Sigmoid colon (tissue), 7 donors: Measurements from ENCODE around the gene GRAMD1A. TPM values are rescaled to one million over a fixed set of nuclear protein-coding genes. Genes with fewer than 3 reads are reported as not detected.

Source experiments
- DNase-seq: peaks from one replicate; pipeline ENCODE4 v3.0.0-alpha.2; 2019
- H3K27ac ChIP-seq, 4 donors: fragments of 200-600 bp; sonication (generic); one replicate each; pipeline ENCODE4 v1.5.1; 2016 to 2019; ENCODE audit warnings: mild to moderate bottlenecking in 1 of 4
- H3K27me3 ChIP-seq, 3 donors: fragments of 200-600 bp; sonication (generic); one replicate each; pipeline ENCODE4 v1.5.1; 2019; ENCODE audit warnings: mild to moderate bottlenecking in 1 of 3
- H3K36me3 ChIP-seq, 4 donors: fragments of 200-600 bp; sonication (generic); one replicate each; pipeline ENCODE4 v1.5.1; 2016 to 2019
- H3K4me1 ChIP-seq, 4 donors: fragments of 200-600 bp; sonication (generic); one replicate each; pipeline ENCODE4 v1.5.1; 2017 to 2019
- H3K4me3 ChIP-seq, 4 donors: fragments of 200-600 bp; sonication (generic); one replicate each; pipeline ENCODE4 v1.5.1; 2017 to 2019; ENCODE audit warnings: mild to moderate bottlenecking in 2 of 4, moderate library complexity in 1 of 4
- H3K9me3 ChIP-seq, 4 donors: fragments of 200-600 bp in 3 of 4; sonication (generic) in 3 of 4; one replicate each; pipeline versions ENCODE4 v1.5.1 to v1.6.1; 2013 to 2019
- EP300 ChIP-seq, 4 donors: sonication (generic); formaldehyde crosslinking; IDR thresholded peaks; one replicate each; pipeline ENCODE4 v1.6.1; 2017; ENCODE audit warnings: antibody characterized with exemption in 4 of 4
- POLR2A ChIP-seq, 2 donors: fragments of 450-650 bp; IDR thresholded peaks; one replicate each; pipeline ENCODE4 v1.6.1; 2016; ENCODE audit warnings: antibody characterized with exemption in 2 of 2, mild to moderate bottlenecking in 2 of 2, moderate library complexity in 2 of 2
- POLR2AphosphoS5 ChIP-seq, 4 donors: sonication (generic); formaldehyde crosslinking; IDR thresholded peaks; one replicate each; pipeline ENCODE4 v1.6.1; 2017; ENCODE audit warnings: antibody characterized with exemption in 4 of 4
- WGBS, 2 donors: extraction: QIAGEN DNeasy Blood & Tissue Kit; methylation state at CpG; one replicate each; pipeline ENCODE4 v1.1.7; 2013; 5-methylcytosine and 5-hydroxymethylcytosine counted together
- intact Hi-C: fragments of 100-400 bp; cut with DNase I; formaldehyde crosslinking; loops from one replicate; pipeline ENCODE4 v1.15.1; 2023
- polyA plus RNA-seq, 3 donors: library from polyadenylated mRNA; stranded (reverse); fragments of 200-250 nt; gene quantifications; one replicate each; pipeline ENCODE4 v1.2.3, GENCODE V29; 2013
- total RNA-seq, 4 donors: library from RNA; depleted of rRNA; stranded (reverse); fragments of >200 nt; gene quantifications; one replicate each; pipeline ENCODE4 v1.1.0, GENCODE V29; 2016
- TF ChIP-seq, protein P1 (sequence below), 4 experiments: fragments of 450-650 bp in 3 of 4; fragments of 200-600 bp in 1 of 4; IDR thresholded peaks; one replicate each; pipeline ENCODE4 v1.5.1; 2016 to 2019; ENCODE audit warnings: antibody characterized with exemption in 4 of 4, mild to moderate bottlenecking in 3 of 4, moderate library complexity in 2 of 4
- donor health status: healthy with polysubstance abuse.
- donor health status: Bipolar disorder and iron deficiency.
- donor health status: healthy.

The GRAMD1A gene
- total and polyA plus RNA-seq, 7 donors, result 5.1 to 58.9 (median 30.3) TPM

DNA sequence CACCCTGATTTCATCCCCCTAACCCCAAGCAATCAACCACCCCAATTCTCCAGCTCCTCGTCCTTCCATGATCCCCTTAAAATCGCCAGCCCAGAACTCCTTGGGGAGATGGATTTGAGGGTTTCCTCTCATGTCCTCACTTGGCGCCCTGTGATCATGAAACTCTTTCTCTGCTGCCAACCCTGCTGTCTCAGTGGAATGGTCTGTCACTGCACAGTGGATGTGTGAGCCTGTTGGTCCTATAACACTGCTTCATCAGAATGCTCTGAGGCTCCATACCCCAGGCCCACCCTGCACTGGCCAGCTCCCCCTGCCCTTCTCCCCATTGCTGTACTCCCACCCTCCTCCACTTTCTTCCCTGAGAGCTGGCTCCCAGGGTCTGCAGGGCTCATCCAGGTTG is 23.5 kb upstream of the GRAMD1A start:
- TF ChIP-seq POLR2AphosphoS5 (IDR thresholded peaks at IDR 0.05) (no peak), EP300 (IDR thresholded peaks at IDR 0.05) (no peak), POLR2A (IDR thresholded peaks at IDR 0.05) (no peak)
- TF ChIP-seq, protein P1, sequence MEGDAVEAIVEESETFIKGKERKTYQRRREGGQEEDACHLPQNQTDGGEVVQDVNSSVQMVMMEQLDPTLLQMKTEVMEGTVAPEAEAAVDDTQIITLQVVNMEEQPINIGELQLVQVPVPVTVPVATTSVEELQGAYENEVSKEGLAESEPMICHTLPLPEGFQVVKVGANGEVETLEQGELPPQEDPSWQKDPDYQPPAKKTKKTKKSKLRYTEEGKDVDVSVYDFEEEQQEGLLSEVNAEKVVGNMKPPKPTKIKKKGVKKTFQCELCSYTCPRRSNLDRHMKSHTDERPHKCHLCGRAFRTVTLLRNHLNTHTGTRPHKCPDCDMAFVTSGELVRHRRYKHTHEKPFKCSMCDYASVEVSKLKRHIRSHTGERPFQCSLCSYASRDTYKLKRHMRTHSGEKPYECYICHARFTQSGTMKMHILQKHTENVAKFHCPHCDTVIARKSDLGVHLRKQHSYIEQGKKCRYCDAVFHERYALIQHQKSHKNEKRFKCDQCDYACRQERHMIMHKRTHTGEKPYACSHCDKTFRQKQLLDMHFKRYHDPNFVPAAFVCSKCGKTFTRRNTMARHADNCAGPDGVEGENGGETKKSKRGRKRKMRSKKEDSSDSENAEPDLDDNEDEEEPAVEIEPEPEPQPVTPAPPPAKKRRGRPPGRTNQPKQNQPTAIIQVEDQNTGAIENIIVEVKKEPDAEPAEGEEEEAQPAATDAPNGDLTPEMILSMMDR (IDR thresholded peaks at IDR 0.05), result no peak
- H3K4me3 ChIP-seq, result no peak overlapping the region
- H3K27ac ChIP-seq, result no peak overlapping the region
- DNase-seq, result peak; percentile 25
- WGBS, 2 donors, result 89 to 93% methylated on average over 3 of the region's 3 CpGs
- no peaks in the 10 kb centered on the region for H3K36me3 ChIP-seq
- H3K27me3 ChIP-seq, result no peaks in the 10 kb centered on the region
- peaks cover 0 to 10% (median 7%) of the 10 kb centered on the region in 4 donors for H3K4me1 ChIP-seq
- intact Hi-C loops, result loop anchor here (10.0 kb wide), 1 partner anchor 148 kb away; no protein-coding TSS in a partner anchor
- H3K9me3 ChIP-seq, result peaks cover 0 to 7% (median 0%) of the 10 kb centered on the region in 4 donors

GRCh38 chr19:34979819-34980640 is 20.1 kb upstream of the GRAMD1A start:
- intact Hi-C loops, result loop anchor here (10.0 kb wide), 1 partner anchor 145 kb away; no protein-coding TSS in a partner anchor

GRCh38 chr19:34982275-34982674 is 17.8 kb upstream of the GRAMD1A start:
- Histone ChIP-seq H3K36me3 (no peaks in the 10 kb centered on the region), H3K9me3 (no peaks in the 10 kb centered on the region), H3K4me3 (no peak overlapping the region), H3K27ac (no peak overlapping the region), H3K27me3 (no peaks in the 10 kb centered on the region), H3K4me1 (peaks cover 0 to 12% (median 0%) of the 10 kb centered on the region in 4 donors)
- intact Hi-C loops, result no loop called here
- TF ChIP-seq POLR2AphosphoS5 (IDR thresholded peaks at IDR 0.05), result no peak
- 77% methylated on average over 5 of the region's 5 CpGs for WGBS, 2 donors
- no peak for DNase-seq

More at GRCh38 chr19:34979819-34980640, 20.1 kb upstream of the GRAMD1A start:
- no peak for TF ChIP-seq POLR2A (IDR thresholded peaks at IDR 0.05)
- TF ChIP-seq, protein P1 (IDR thresholded peaks at IDR 0.05), result no peak
- Histone ChIP-seq H3K4me3 (no peak overlapping the region), H3K4me1 (peaks cover 0 to 3% (median 0%) of the 10 kb centered on the region in 4 donors), H3K27ac (no peak overlapping the region), H3K36me3 (no peaks in the 10 kb centered on the region), H3K9me3 (peaks cover 0 to 7% (median 0%) of the 10 kb centered on the region in 4 donors), H3K27me3 (no peaks in the 10 kb centered on the region)
- DNase-seq, result no peak
- WGBS, 2 donors, result 89 to 92% methylated on average over 12 of the region's 12 CpGs

DNA sequence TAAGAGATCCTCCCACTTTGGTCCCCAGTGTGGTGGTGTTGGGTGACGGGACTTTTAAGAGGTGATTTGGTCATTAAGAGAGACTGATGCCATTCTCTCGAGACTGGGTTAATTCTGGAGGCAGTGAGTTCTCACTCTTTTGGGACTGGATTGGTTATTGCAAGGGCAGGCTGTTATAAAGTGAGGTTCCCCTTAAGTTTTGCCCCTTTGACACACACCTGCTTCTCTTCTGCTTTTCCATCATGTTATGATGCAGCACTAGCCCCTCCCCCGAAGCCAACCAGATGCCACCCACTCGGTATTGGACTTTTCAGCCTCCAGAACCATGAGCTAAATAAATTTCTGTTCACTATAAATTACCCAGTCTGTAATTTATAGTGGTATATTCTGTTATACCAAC is 16.3 kb upstream of the GRAMD1A start:
- Histone ChIP-seq H3K36me3 (no peaks in the 10 kb centered on the region), H3K9me3 (no peaks in the 10 kb centered on the region), H3K27ac (no peak overlapping the region), H3K27me3 (no peaks in the 10 kb centered on the region), H3K4me3 (no peak overlapping the region), H3K4me1 (peaks cover 0 to 12% (median 0%) of the 10 kb centered on the region in 4 donors)
- 88 to 91% methylated on average over 4 of the region's 4 CpGs for WGBS, 2 donors
- intact Hi-C loops, result no loop called here
- no peak for DNase-seq
- TF ChIP-seq EP300 (IDR thresholded peaks at IDR 0.05), result no peak
- no peak for TF ChIP-seq POLR2AphosphoS5 (IDR thresholded peaks at IDR 0.05)
- TF ChIP-seq, protein P1 (IDR thresholded peaks at IDR 0.05), result no peak
- TF ChIP-seq POLR2A (IDR thresholded peaks at IDR 0.05), result no peak

- no peak for TF ChIP-seq EP300 (IDR thresholded peaks at IDR 0.05)
- TF ChIP-seq, protein P1 (IDR thresholded peaks at IDR 0.05), result no peak
- no peak for TF ChIP-seq POLR2A (IDR thresholded peaks at IDR 0.05)
- H3K4me3 ChIP-seq, result no peak overlapping the region
- H3K4me1 ChIP-seq, result peaks cover 0 to 12% (median 0%) of the 10 kb centered on the region in 4 donors
- intact Hi-C loops, result no loop called here
- H3K36me3 ChIP-seq, result no peaks in the 10 kb centered on the region
- no peak for DNase-seq
- no peaks in the 10 kb centered on the region for H3K9me3 ChIP-seq
- no peaks in the 10 kb centered on the region for H3K27me3 ChIP-seq
- H3K27ac ChIP-seq, result no peak overlapping the region
- 91 to 96% methylated on average over 3 of the region's 3 CpGs for WGBS, 2 donors
Measured at GRCh38 chr19:34984287-34984686, 15.8 kb upstream of the GRAMD1A start.
